Erythroblast (primary cell): ENCODE results near the gene TMEM8B.

Source experiments
- GATA1 ChIP-seq: IDR thresholded peaks from 2 replicates; pipeline ENCODE4 v1.6.1; 2011; ENCODE audit warnings: low read depth, mild to moderate bottlenecking, control low read depth, low read length, moderate library complexity
- POLR2A ChIP-seq: IDR thresholded peaks from 2 replicates; pipeline ENCODE4 v1.6.1; 2011; ENCODE audit warnings: mild to moderate bottlenecking, low read length

DNA sequence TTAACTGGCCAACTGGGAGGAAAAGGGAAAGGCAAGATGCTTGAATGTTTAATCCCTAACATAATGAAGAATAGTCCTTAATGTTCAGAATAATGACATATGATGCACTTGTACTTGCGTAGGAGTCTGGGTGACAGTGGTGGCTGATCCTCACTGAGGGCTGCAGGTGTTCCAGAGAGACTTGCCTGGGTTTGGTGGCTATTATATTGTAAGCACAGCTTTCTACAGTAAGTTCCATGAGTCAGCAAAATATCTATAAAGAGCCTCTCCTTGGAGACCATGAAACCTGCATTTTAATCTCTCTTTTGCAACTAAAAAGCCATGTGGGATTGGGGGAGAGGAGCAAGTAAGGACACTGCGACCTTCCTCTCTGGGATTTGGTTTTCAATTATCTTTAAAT is 39.5 kb upstream of the TMEM8B start:
- no peak for TF ChIP-seq POLR2A
- TF ChIP-seq GATA1: no peak
